M059J (cell line): ENCODE data around the gene SELPLG. TPM values are rescaled to one million over a fixed set of nuclear protein-coding genes. Genes with fewer than 3 reads are reported as not detected.
"Not testable (repeated sequence)": the region's sequence is repeated elsewhere in the genome, so short reads cannot be mapped to it uniquely, and the experiment has no call there.

Source experiments
- DNase-seq: peaks from one replicate; pipeline ENCODE4 v3.0.0-alpha.2; 2012; ENCODE audit warnings: low read depth
- total RNA-seq: library from RNA; depleted of rRNA; stranded (reverse); fragments of >200 nt; shearing (Covaris generic); gene quantifications from 2 replicates; pipeline ENCODE4 v1.2.3, GENCODE V29; 2014

The SELPLG gene
- total RNA-seq, 1 experiment from 2014 or later, result 0.79 TPM

GRCh38 chr12:108604208-108604941 lies 29.3 kb downstream of the SELPLG start:
- DNase-seq, result no peak

- no peak for DNase-seq
Measured at GRCh38 chr12:108603743-108604142, 30.0 kb downstream of the SELPLG start.

- DNase-seq, result no peak
Measured at GRCh38 chr12:108602976-108603704, 30.6 kb downstream of the SELPLG start.

GRCh38 chr12:108602209-108602705 lies 31.4 kb downstream of the SELPLG start:
- no peak for DNase-seq

- DNase-seq, result no peak
Measured at GRCh38 chr12:108600702-108601007, 33.0 kb downstream of the SELPLG start.

GRCh38 chr12:108599948-108600701 lies 33.6 kb downstream of the SELPLG start:
- no peak for DNase-seq

- DNase-seq, result no peak
Measured at GRCh38 chr12:108599541-108599940, 34.2 kb downstream of the SELPLG start.

GRCh38 chr12:108598553-108599250 lies 35.0 kb downstream of the SELPLG start:
- no peak for DNase-seq

- no peak for DNase-seq
Measured at GRCh38 chr12:108597559-108598471, 35.9 kb downstream of the SELPLG start, which contains the start of gene TMEM119. TSS of gene TMEM119 (minus strand) at chr12:108598084. CDS start at chr12:108592383, 5,701 bp downstream.

- DNase-seq, result no peak
Measured at GRCh38 chr12:108596854-108597558, 36.7 kb downstream of the SELPLG start.

GRCh38 chr12:108595711-108596647 lies 37.7 kb downstream of the SELPLG start:
- DNase-seq, result no peak

- no peak for DNase-seq
Measured at GRCh38 chr12:108594960-108595710, 38.6 kb downstream of the SELPLG start.

GRCh38 chr12:108594323-108594903 lies 39.3 kb downstream of the SELPLG start:
- no peak for DNase-seq

GRCh38 chr12:108592033-108592909 lies 41.4 kb downstream of the SELPLG start:
- DNase-seq, result no peak

- no peak for DNase-seq
Measured at GRCh38 chr12:108591267-108591980, 42.3 kb downstream of the SELPLG start.

GRCh38 chr12:108590463-108590862 lies 43.2 kb downstream of the SELPLG start:
- not testable (repeated sequence) for DNase-seq
